Caco-2 (cell line): Measurements from ENCODE around the gene SDS. TPM values are rescaled to one million over a fixed set of nuclear protein-coding genes. Genes with fewer than 3 reads are reported as not detected.

ENCODE experiments used
- BruUV-seq: library from RNA; stranded (reverse); fragments of 400-500 nt; replicated peaks from 2 replicates; lab custom pipeline; 2021; lab: Mats Ljungman, UMichigan
- CTCF ChIA-PET: fragments of 300-600 bp; sonication (Branson Sonifier 250); formaldehyde crosslinking; loops from one replicate; lab custom pipeline; 2022; ENCODE audit warnings: antibody characterized with exemption; lab: Charles Lee
- POLR2A ChIA-PET: fragments of 300-600 bp; sonication (Branson Sonifier 250); formaldehyde crosslinking; loops from one replicate; lab custom pipeline; 2022; ENCODE audit warnings: antibody characterized with exemption; lab: Charles Lee
- DNase-seq, 2 experiments: peaks; one replicate each; pipeline versions ENCODE4 v3.0.0 to v3.0.0-alpha.2; 2020 to 2022
- H3K27me3 ChIP-seq: replicated peaks from 2 replicates; pipeline ENCODE4 v1.6.0; 2011; ENCODE audit warnings: low read length; ENCODE audit not compliant: control insufficient read depth, insufficient read depth
- H3K36me3 ChIP-seq: 2 replicates; pipeline ENCODE4 v1.5.1; 2011; ENCODE audit warnings: low read length; ENCODE audit not compliant: control insufficient read depth, insufficient read depth
- H3K4me1 ChIP-seq: fragments of 250-450 bp; sonication (Bioruptor Pico); 2 replicates; pipeline ENCODE4 v1.5.1; 2020; ENCODE audit warnings: mild to moderate bottlenecking
- H3K4me3 ChIP-seq: 2 replicates; pipeline ENCODE4 v1.5.1; 2011; ENCODE audit warnings: low read depth, mild to moderate bottlenecking, control low read depth, low read length
- H3K9me3 ChIP-seq: fragments of 250-450 bp; sonication (Bioruptor Pico); 2 replicates; pipeline ENCODE4 v1.5.1; 2020; ENCODE audit warnings: mild to moderate bottlenecking, moderate library complexity
- H3K27ac Mint-ChIP-seq: one replicate; pipeline ENCODE4 v1.8.0; 2022; ENCODE audit warnings: mixed read lengths; ENCODE audit not compliant: unreplicated experiment
- H3K27me3 Mint-ChIP-seq: one replicate; pipeline ENCODE4 v1.8.0; 2022; ENCODE audit warnings: mixed read lengths; ENCODE audit not compliant: insufficient read depth, unreplicated experiment
- H3K36me3 Mint-ChIP-seq: one replicate; pipeline ENCODE4 v1.8.0; 2022; ENCODE audit warnings: mild to moderate bottlenecking, mixed read lengths; ENCODE audit not compliant: insufficient read depth, unreplicated experiment
- H3K4me1 Mint-ChIP-seq: one replicate; pipeline ENCODE4 v1.8.0; 2022; ENCODE audit warnings: low read depth, mixed read lengths; ENCODE audit not compliant: unreplicated experiment
- H3K4me3 Mint-ChIP-seq: one replicate; pipeline ENCODE4 v1.8.0; 2022; ENCODE audit warnings: mild to moderate bottlenecking, moderate library complexity, mixed read lengths; ENCODE audit not compliant: unreplicated experiment
- H3K9me3 Mint-ChIP-seq: one replicate; pipeline ENCODE4 v1.8.0; 2022; ENCODE audit warnings: mixed read lengths; ENCODE audit not compliant: unreplicated experiment
- intact Hi-C: fragments of 100-400 bp; cut with micrococcal nuclease; formaldehyde crosslinking; loops from one replicate; pipeline ENCODE4 v1.10.0; 2022; ENCODE audit not compliant: unreplicated experiment
- total RNA-seq: library from RNA; stranded (reverse); gene quantifications from 2 replicates; pipeline ENCODE4 v1.2.3, GENCODE V29; 2022
- TF ChIP-seq, protein P1 (sequence below), 2 experiments: fragments of 200-600 bp in 1 of 2; IDR thresholded peaks; 1 replicate in 1 of 2; 2 replicates in 1 of 2; pipeline versions ENCODE4 v1.5.1 to v1.8.0; 2011 to 2022; ENCODE audit warnings: antibody characterized with exemption in 1 of 2, control low read depth in 1 of 2, inconsistent platforms in 1 of 2, low read depth in 1 of 2, low read length in 1 of 2, mild to moderate bottlenecking in 1 of 2, moderate library complexity in 1 of 2; ENCODE audit not compliant: insufficient read depth in 1 of 2, severe bottlenecking in 1 of 2, unreplicated experiment in 1 of 2

The SDS gene
- total RNA-seq, 1 experiment from 2014 or later = not detected

DNA sequence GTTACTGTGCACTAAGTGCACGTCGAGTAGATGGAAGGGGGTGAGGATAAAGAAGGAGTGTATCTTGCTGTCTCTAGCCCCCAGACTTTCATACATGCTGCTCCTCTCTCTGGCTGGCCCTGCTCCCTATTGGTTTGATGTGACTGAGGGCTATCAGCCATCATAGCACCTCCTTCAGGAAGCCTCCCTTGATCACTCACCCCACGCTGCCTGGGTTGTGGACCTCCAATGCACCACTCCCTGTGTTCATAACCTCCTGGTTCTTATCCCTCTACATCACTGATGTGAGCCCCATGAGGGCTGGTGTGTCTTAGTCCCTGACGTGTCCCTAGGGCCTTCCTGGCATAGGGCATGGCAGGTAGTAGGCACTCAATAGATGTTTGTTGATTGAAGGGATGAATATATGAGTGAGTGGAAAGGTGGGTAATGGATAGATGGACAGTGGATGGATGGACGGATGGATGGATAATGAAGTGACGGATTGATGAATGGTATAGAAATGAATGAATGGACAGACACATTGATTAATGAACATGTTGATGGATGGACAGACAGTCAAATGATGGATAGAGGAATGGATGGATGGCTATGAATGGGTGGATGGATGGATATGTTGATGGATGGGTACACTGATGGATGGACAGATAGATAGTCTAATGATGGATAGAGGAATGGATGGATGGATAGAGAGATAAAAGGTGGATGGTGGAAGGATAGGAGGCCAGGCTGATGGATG, 33.5 kb upstream of the SDS start:
- ChIA-PET POLR2A (no interaction called here), CTCF (interaction anchor here (0.6 to 0.9 kb wide), 2 partner anchors 12 to 102 kb away, joined by 3 read pairs; partner anchors contain the start of gene SLC8B1)
- no peak overlapping the region for H3K27ac Mint-ChIP-seq
- TF ChIP-seq, protein P1, sequence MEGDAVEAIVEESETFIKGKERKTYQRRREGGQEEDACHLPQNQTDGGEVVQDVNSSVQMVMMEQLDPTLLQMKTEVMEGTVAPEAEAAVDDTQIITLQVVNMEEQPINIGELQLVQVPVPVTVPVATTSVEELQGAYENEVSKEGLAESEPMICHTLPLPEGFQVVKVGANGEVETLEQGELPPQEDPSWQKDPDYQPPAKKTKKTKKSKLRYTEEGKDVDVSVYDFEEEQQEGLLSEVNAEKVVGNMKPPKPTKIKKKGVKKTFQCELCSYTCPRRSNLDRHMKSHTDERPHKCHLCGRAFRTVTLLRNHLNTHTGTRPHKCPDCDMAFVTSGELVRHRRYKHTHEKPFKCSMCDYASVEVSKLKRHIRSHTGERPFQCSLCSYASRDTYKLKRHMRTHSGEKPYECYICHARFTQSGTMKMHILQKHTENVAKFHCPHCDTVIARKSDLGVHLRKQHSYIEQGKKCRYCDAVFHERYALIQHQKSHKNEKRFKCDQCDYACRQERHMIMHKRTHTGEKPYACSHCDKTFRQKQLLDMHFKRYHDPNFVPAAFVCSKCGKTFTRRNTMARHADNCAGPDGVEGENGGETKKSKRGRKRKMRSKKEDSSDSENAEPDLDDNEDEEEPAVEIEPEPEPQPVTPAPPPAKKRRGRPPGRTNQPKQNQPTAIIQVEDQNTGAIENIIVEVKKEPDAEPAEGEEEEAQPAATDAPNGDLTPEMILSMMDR (IDR thresholded peaks at IDR 0.05; ENCODE audit: insufficient read depth in 1 of 2, low read depth in 1 of 2, low read length in 1 of 2, severe bottlenecking in 1 of 2, unreplicated experiment in 1 of 2) = no peak
- H3K27me3 Mint-ChIP-seq = no peaks in the 10 kb centered on the region
- H3K4me1 Mint-ChIP-seq = peaks cover 6% of the 10 kb centered on the region
- no peaks in the 10 kb centered on the region; the same call in 1 of the 2 replicates for H3K27me3 ChIP-seq
- BruUV-seq = no TSS peak
- no peaks in the 10 kb centered on the region for H3K9me3 ChIP-seq
- DNase-seq = no peak
- no peaks in the 10 kb centered on the region for H3K36me3 ChIP-seq
- H3K36me3 Mint-ChIP-seq = no peaks in the 10 kb centered on the region
- H3K4me1 ChIP-seq = no peaks in the 10 kb centered on the region
- intact Hi-C loops = no loop called here
- H3K4me3 ChIP-seq = no peak overlapping the region
- H3K9me3 Mint-ChIP-seq = no peaks in the 10 kb centered on the region
- H3K4me3 Mint-ChIP-seq = no peak overlapping the region

DNA sequence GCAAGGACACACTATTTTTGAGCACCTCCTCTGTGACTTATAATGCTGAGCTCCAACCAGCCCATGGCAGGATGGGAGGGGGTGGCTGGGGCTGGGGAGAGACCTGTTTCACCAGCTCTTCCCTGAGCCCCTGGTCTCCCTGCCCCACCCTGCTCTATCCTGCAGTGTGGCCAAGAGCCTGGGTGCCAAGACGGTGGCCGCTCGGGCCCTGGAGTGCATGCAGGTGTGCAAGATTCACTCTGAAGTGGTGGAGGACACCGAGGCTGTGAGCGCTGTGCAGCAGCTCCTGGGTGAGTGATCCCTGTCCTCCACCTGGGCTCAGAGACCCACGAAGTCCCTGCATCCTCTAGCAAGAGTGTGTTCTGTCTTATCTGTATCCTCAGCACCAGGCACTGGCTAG, 32.9 kb upstream of the SDS start:
- ChIA-PET CTCF (interaction anchor here (0.6 to 0.9 kb wide), 2 partner anchors 11 to 101 kb away, joined by 3 read pairs; partner anchors contain the start of gene SLC8B1), POLR2A (no interaction called here)
- Histone ChIP-seq H3K4me3 (no peak overlapping the region), H3K4me1 (no peaks in the 10 kb centered on the region), H3K36me3 (no peaks in the 10 kb centered on the region), H3K27me3 (no peaks in the 10 kb centered on the region; the same call in 1 of the 2 replicates), H3K9me3 (no peaks in the 10 kb centered on the region)
- Mint-ChIP-seq H3K27me3 (no peaks in the 10 kb centered on the region), H3K4me3 (no peak overlapping the region), H3K4me1 (peaks cover 6% of the 10 kb centered on the region), H3K27ac (no peak overlapping the region), H3K9me3 (no peaks in the 10 kb centered on the region), H3K36me3 (no peaks in the 10 kb centered on the region)
- TF ChIP-seq, protein P1 (IDR thresholded peaks at IDR 0.05; ENCODE audit: insufficient read depth in 1 of 2, low read depth in 1 of 2, low read length in 1 of 2, severe bottlenecking in 1 of 2, unreplicated experiment in 1 of 2) = no peak
- no peak for DNase-seq
- intact Hi-C loops = no loop called here
- BruUV-seq = no TSS peak

DNA sequence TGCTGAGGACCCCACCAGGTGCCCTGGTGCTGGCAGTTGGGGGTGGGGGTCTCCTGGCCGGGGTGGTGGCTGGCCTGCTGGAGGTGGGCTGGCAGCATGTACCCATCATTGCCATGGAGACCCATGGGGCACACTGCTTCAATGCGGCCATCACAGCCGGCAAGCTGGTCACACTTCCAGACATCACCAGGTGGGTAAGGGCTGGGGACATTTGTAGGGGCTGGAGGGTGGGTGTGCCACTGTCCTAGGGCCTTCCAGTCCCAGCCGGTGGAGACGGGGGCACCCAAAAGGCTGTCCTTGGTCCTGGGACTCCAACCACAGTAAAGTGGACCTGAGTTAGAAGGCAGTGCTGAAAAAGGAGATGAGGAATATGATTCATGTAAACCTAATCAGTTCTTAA, 31.7 kb upstream of the SDS start:
- Mint-ChIP-seq H3K9me3 (no peaks in the 10 kb centered on the region), H3K27ac (no peak overlapping the region), H3K4me1 (no peaks in the 10 kb centered on the region), H3K36me3 (no peaks in the 10 kb centered on the region), H3K27me3 (no peaks in the 10 kb centered on the region), H3K4me3 (no peak overlapping the region)
- H3K36me3 ChIP-seq = no peaks in the 10 kb centered on the region
- intact Hi-C loops = no loop called here
- TF ChIP-seq, protein P1 (IDR thresholded peaks at IDR 0.05; ENCODE audit: insufficient read depth in 1 of 2, low read depth in 1 of 2, low read length in 1 of 2, severe bottlenecking in 1 of 2, unreplicated experiment in 1 of 2) = no peak
- no peaks in the 10 kb centered on the region for H3K9me3 ChIP-seq
- BruUV-seq = no TSS peak
- no peaks in the 10 kb centered on the region; the same call in 1 of the 2 replicates for H3K27me3 ChIP-seq
- no peak for DNase-seq
- ChIA-PET POLR2A (no interaction called here), CTCF (interaction anchor here (0.5 kb wide), 1 partner anchor 38 kb away, joined by 3 read pairs; no protein-coding TSS in a partner anchor)
- H3K4me1 ChIP-seq = no peaks in the 10 kb centered on the region
- no peak overlapping the region for H3K4me3 ChIP-seq
